HG03469 (cell line): Measurements from ENCODE around the gene ZNF580.
A peak's percentile ranks its signal among the peaks of the same experiment; 100 is the strongest.

Experiments
- ATAC-seq: cut with Tn5 transposase; IDR thresholded peaks from one replicate; pipeline ENCODE4 v1.9.1; 2021; ENCODE audit warnings: mild to moderate bottlenecking, moderate library complexity, moderate number of reproducible peaks; ENCODE audit not compliant: unreplicated experiment

ZNF580 gene

GRCh38 chr19:55640577-55641425, at the start of gene ZNF580:
TSS of gene ZNF580 (plus strand) at chr19:55641002. CDS start at chr19:55642509, 1,507 bp downstream.
- ATAC-seq: no peak

GRCh38 chr19:55591555-55591954, 49.2 kb upstream of the ZNF580 start:
- no peak for ATAC-seq

- no peak for ATAC-seq
Measured at GRCh38 chr19:55592391-55593090, 48.3 kb upstream of the ZNF580 start.

GRCh38 chr19:55593096-55593772, 47.6 kb upstream of the ZNF580 start:
- ATAC-seq: no peak

GRCh38 chr19:55594996-55595545, 45.7 kb upstream of the ZNF580 start:
- ATAC-seq: no peak

GRCh38 chr19:55596304-55596703, 44.5 kb upstream of the ZNF580 start:
- ATAC-seq: no peak

- no peak for ATAC-seq
Measured at GRCh38 chr19:55597501-55597921, 43.3 kb upstream of the ZNF580 start.

GRCh38 chr19:55598034-55598433, 42.8 kb upstream of the ZNF580 start:
- no peak for ATAC-seq

GRCh38 chr19:55598719-55599467, 41.9 kb upstream of the ZNF580 start:
- ATAC-seq: no peak

- no peak for ATAC-seq
Measured at GRCh38 chr19:55599468-55599841, 41.3 kb upstream of the ZNF580 start, which contains the start of gene FIZ1. TSS of gene FIZ1 (minus strand) at chr19:55599517. CDS start at chr19:55597865, 1,652 bp downstream.

GRCh38 chr19:55599842-55600661, 40.8 kb upstream of the ZNF580 start, which contains the start of gene ZNF524:
TSS of gene ZNF524 (plus strand) at chr19:55600288. CDS start at chr19:55602113, 1,825 bp downstream.
- ATAC-seq: no peak

GRCh38 chr19:55600662-55601028, 40.2 kb upstream of the ZNF580 start:
- ATAC-seq: no peak

- no peak for ATAC-seq
Measured at GRCh38 chr19:55601084-55601483, 39.7 kb upstream of the ZNF580 start.

GRCh38 chr19:55602104-55603001, 38.4 kb upstream of the ZNF580 start:
- ATAC-seq: no peak

- no peak for ATAC-seq
Measured at GRCh38 chr19:55603115-55603514, 37.7 kb upstream of the ZNF580 start.

- no peak for ATAC-seq
Measured at GRCh38 chr19:55603581-55604292, 37.1 kb upstream of the ZNF580 start.

GRCh38 chr19:55605207-55605636, 35.6 kb upstream of the ZNF580 start:
- ATAC-seq: peak; percentile 41
